K562 (cell line): ENCODE measurements around the gene MDC1. TPM values are rescaled to one million over a fixed set of nuclear protein-coding genes. Genes with fewer than 3 reads are reported as not detected.

Source experiments
- CHCHD3 ChIP-seq: fragments of 250-450 bp; sonication (Bioruptor Pico); IDR thresholded peaks from 2 replicates; pipeline ENCODE4 v2.1.2; 2022; ENCODE audit warnings: mild to moderate bottlenecking
- GTF2E2 ChIP-seq: fragments of 200-800 bp; sonication (Bioruptor generic); IDR thresholded peaks from 2 replicates; pipeline ENCODE4 v1.6.1; 2016; ENCODE audit warnings: missing genetic modification characterization, missing compliant biosample characterization
- JUND ChIP-seq, 2 experiments: IDR thresholded peaks; 2 replicates in 1 of 2; 3 replicates in 1 of 2; pipeline ENCODE4 v1.6.1; 2011; ENCODE audit warnings: borderline replicate concordance in 2 of 2, low read depth in 2 of 2, low read length in 2 of 2, improper control_type of control experiment in 1 of 2, missing biosample characterization in 1 of 2, missing genetic modification characterization in 1 of 2, missing genetic modification reagents in 1 of 2
- KLF13 ChIP-seq: fragments of 450-650 bp; IDR thresholded peaks from 2 replicates; pipeline ENCODE4 v1.6.1; 2016; ENCODE audit warnings: missing genetic modification characterization, low read depth, mild to moderate bottlenecking, missing compliant biosample characterization, moderate library complexity, borderline replicate concordance
- NR2C1 ChIP-seq, 2 experiments: fragments of 450-650 bp; IDR thresholded peaks; 2 replicates each; pipeline ENCODE4 v1.6.1; 2017; ENCODE audit warnings: mild to moderate bottlenecking in 2 of 2, antibody characterized with exemption in 1 of 2, inconsistent platforms in 1 of 2, missing compliant biosample characterization in 1 of 2, missing genetic modification characterization in 1 of 2
- NR4A1 ChIP-seq, 2 experiments: fragments of 250-450 bp in 1 of 2; fragments of 450-650 bp in 1 of 2; sonication (Bioruptor Pico) in 1 of 2; IDR thresholded peaks; 2 replicates each; pipeline versions ENCODE4 v1.4.0 to v1.6.1; 2016 to 2020; ENCODE audit warnings: mild to moderate bottlenecking in 2 of 2, missing compliant biosample characterization in 1 of 2, missing genetic modification characterization in 1 of 2, moderate library complexity in 1 of 2
- RNF2 ChIP-seq: sonication (generic); IDR thresholded peaks from 2 replicates; pipeline ENCODE4 v1.6.1; 2016
- SMARCC2 ChIP-seq: fragments of 450-650 bp; IDR thresholded peaks from 2 replicates; pipeline ENCODE4 v1.6.1; 2017; ENCODE audit warnings: antibody characterized with exemption, moderate library complexity, mild to moderate bottlenecking, low read depth
- STAT5A ChIP-seq: IDR thresholded peaks from 2 replicates; pipeline ENCODE4 v1.6.1; 2012; ENCODE audit warnings: low read length, inconsistent platforms, borderline replicate concordance
- ZNF431 ChIP-seq: sonication (generic); formaldehyde crosslinking; IDR thresholded peaks from 2 replicates; pipeline ENCODE4 v1.8.0; 2022; ENCODE audit warnings: mild to moderate bottlenecking, missing genetic modification reagents
- ZSCAN32 ChIP-seq: fragments of 450-650 bp; formaldehyde crosslinking; IDR thresholded peaks from 2 replicates; pipeline ENCODE4 v1.4.0; 2020; ENCODE audit warnings: mild to moderate bottlenecking, moderate library complexity
- polyA plus RNA-seq, 8 experiments: library from polyadenylated mRNA; depleted of rRNA in 4 of 8; stranded (reverse) in 5 of 8; unstranded in 3 of 8; fragments of >200 nt; fragmentation: Nextera tagmentation in 2 of 8; fragmentation: Illumina TruSeq in 1 of 8; extraction: Ambion mirVana in 2 of 8; extraction: Trizol in 1 of 8; gene quantifications; 2 replicates each; pipeline versions ENCODE4 v1.2.1 to v1.2.3, GENCODE V29; 2011 to 2014; ENCODE audit warnings: inconsistent platforms in 1 of 8, missing spikeins in 1 of 8
- total RNA-seq, 7 experiments: library from RNA; depleted of rRNA in 6 of 7; stranded (reverse); fragments of >200 nt in 6 of 7; fragmentation: Illumina TruSeq in 2 of 7; extraction: Trizol in 2 of 7; gene quantifications; 2 replicates each; pipeline versions ENCODE4 v1.2.1 to v1.2.3, GENCODE V29; 2011 to 2021; ENCODE audit warnings: low replicate concordance in 1 of 7
- TF ChIP-seq, protein P1 (sequence below): fragments of 200-600 bp; sonication (generic); IDR thresholded peaks from one replicate; pipeline ENCODE4 v1.6.1; 2012; ENCODE audit warnings: mild to moderate bottlenecking, low read depth, low read length, inconsistent platforms
- TF ChIP-seq, protein P2 (sequence below): sonication (generic); IDR thresholded peaks from 2 replicates; pipeline ENCODE4 v1.6.1; 2016

Gene MDC1
- total and polyA plus RNA-seq, 9 of the 15 experiments (the other 6 are each of a cell fraction or from before 2014, with no cell fraction given), result 8.2 to 114 (median 20.0) TPM

DNA sequence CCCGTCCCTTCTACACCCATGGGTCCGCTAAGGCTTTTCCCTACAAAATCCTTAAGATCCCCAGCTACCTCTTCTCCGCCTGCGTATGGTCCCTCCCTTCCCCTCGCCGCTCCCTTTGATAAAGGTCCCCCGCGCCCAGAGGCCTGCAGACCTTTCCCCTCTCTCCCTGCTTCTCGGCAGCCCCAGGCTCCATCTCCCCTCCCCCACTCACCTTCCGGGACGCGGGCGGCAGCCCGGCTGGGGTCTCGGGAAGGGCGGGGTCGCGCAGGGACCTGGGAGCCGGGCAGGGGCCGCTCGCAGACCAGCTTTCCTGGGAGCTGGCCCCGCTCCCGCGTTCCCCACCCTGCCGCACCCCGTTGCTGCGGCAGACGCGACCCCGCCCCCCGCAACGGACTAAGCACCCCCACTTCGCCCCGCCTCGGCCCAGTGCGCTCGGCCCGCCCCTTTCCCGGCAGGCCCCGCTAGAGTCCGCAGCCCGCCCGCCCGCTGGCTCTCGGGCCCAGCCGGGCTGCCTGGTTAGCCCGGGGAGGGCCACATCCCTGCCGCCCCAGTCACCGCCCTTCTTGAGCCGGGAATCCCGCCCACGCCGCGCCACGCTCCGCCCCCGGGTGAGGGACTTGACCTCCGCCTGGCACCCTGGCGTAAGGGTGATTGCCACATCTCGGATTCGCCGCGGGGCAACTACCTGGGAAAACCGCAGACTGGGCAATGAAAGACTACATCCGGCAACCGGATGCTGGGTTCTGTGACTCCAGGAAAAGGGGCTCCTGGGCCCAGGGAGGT, 25.4 kb upstream of the MDC1 start, which contains the start of gene FLOT1 (continued):
- TF ChIP-seq, protein P1, sequence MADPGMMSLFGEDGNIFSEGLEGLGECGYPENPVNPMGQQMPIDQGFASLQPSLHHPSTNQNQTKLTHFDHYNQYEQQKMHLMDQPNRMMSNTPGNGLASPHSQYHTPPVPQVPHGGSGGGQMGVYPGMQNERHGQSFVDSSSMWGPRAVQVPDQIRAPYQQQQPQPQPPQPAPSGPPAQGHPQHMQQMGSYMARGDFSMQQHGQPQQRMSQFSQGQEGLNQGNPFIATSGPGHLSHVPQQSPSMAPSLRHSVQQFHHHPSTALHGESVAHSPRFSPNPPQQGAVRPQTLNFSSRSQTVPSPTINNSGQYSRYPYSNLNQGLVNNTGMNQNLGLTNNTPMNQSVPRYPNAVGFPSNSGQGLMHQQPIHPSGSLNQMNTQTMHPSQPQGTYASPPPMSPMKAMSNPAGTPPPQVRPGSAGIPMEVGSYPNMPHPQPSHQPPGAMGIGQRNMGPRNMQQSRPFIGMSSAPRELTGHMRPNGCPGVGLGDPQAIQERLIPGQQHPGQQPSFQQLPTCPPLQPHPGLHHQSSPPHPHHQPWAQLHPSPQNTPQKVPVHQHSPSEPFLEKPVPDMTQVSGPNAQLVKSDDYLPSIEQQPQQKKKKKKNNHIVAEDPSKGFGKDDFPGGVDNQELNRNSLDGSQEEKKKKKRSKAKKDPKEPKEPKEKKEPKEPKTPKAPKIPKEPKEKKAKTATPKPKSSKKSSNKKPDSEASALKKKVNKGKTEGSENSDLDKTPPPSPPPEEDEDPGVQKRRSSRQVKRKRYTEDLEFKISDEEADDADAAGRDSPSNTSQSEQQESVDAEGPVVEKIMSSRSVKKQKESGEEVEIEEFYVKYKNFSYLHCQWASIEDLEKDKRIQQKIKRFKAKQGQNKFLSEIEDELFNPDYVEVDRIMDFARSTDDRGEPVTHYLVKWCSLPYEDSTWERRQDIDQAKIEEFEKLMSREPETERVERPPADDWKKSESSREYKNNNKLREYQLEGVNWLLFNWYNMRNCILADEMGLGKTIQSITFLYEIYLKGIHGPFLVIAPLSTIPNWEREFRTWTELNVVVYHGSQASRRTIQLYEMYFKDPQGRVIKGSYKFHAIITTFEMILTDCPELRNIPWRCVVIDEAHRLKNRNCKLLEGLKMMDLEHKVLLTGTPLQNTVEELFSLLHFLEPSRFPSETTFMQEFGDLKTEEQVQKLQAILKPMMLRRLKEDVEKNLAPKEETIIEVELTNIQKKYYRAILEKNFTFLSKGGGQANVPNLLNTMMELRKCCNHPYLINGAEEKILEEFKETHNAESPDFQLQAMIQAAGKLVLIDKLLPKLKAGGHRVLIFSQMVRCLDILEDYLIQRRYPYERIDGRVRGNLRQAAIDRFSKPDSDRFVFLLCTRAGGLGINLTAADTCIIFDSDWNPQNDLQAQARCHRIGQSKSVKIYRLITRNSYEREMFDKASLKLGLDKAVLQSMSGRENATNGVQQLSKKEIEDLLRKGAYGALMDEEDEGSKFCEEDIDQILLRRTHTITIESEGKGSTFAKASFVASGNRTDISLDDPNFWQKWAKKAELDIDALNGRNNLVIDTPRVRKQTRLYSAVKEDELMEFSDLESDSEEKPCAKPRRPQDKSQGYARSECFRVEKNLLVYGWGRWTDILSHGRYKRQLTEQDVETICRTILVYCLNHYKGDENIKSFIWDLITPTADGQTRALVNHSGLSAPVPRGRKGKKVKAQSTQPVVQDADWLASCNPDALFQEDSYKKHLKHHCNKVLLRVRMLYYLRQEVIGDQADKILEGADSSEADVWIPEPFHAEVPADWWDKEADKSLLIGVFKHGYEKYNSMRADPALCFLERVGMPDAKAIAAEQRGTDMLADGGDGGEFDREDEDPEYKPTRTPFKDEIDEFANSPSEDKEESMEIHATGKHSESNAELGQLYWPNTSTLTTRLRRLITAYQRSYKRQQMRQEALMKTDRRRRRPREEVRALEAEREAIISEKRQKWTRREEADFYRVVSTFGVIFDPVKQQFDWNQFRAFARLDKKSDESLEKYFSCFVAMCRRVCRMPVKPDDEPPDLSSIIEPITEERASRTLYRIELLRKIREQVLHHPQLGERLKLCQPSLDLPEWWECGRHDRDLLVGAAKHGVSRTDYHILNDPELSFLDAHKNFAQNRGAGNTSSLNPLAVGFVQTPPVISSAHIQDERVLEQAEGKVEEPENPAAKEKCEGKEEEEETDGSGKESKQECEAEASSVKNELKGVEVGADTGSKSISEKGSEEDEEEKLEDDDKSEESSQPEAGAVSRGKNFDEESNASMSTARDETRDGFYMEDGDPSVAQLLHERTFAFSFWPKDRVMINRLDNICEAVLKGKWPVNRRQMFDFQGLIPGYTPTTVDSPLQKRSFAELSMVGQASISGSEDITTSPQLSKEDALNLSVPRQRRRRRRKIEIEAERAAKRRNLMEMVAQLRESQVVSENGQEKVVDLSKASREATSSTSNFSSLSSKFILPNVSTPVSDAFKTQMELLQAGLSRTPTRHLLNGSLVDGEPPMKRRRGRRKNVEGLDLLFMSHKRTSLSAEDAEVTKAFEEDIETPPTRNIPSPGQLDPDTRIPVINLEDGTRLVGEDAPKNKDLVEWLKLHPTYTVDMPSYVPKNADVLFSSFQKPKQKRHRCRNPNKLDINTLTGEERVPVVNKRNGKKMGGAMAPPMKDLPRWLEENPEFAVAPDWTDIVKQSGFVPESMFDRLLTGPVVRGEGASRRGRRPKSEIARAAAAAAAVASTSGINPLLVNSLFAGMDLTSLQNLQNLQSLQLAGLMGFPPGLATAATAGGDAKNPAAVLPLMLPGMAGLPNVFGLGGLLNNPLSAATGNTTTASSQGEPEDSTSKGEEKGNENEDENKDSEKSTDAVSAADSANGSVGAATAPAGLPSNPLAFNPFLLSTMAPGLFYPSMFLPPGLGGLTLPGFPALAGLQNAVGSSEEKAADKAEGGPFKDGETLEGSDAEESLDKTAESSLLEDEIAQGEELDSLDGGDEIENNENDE, result peak; percentile 18
- TF ChIP-seq, protein P2, sequence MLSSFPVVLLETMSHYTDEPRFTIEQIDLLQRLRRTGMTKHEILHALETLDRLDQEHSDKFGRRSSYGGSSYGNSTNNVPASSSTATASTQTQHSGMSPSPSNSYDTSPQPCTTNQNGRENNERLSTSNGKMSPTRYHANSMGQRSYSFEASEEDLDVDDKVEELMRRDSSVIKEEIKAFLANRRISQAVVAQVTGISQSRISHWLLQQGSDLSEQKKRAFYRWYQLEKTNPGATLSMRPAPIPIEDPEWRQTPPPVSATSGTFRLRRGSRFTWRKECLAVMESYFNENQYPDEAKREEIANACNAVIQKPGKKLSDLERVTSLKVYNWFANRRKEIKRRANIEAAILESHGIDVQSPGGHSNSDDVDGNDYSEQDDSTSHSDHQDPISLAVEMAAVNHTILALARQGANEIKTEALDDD, result peak; percentile 33; the same call in 1 of the 2 replicates
- peak; percentile 74 for TF ChIP-seq KLF13
- TF ChIP-seq SMARCC2, result peak; percentile 31; the same call in 1 of the 2 replicates
- TF ChIP-seq STAT5A, result peak; percentile 27; the same call in 1 of the 2 replicates
- no peak; the same call in 1 of the 2 replicates for TF ChIP-seq ZNF431
- TF ChIP-seq CHCHD3, result peak; percentile 39; the same call in 1 of the 2 replicates
- TF ChIP-seq ZSCAN32 (CRISPR knock-in tag), result no peak
- peak; percentile 58 for TF ChIP-seq RNF2
- peak; percentile 57; the same call in 1 of the 2 replicates for TF ChIP-seq JUND (IDR thresholded peaks at IDR 0.05; ENCODE audit: borderline replicate concordance, low read depth, low read length)
- no peak; the same call in 2 of the 3 replicates for TF ChIP-seq JUND (tag; IDR thresholded peaks at IDR 0.05; ENCODE audit: borderline replicate concordance, low read depth, low read length)
- no peak for TF ChIP-seq NR2C1 (IDR thresholded peaks at IDR 0.05)
- peak; percentile 60; the same call in 1 of the 2 replicates for TF ChIP-seq NR2C1 (tag; IDR thresholded peaks at IDR 0.05)
- peak; percentile 81 for TF ChIP-seq GTF2E2
- no peak for TF ChIP-seq NR4A1 (CRISPR knock-in tag; IDR thresholded peaks at IDR 0.05)
- TF ChIP-seq NR4A1 (tag; IDR thresholded peaks at IDR 0.05), result 0 out of 2 replicates have a peak, but pooled peaks have one; percentile 10
